ENCODE data around the gene GBP1. TPM values are rescaled to one million over a fixed set of nuclear protein-coding genes. Genes with fewer than 3 reads are reported as not detected.

Gene GBP1
- total and polyA plus RNA-seq, 2 of the 4 experiments (the other 2 are of a cell fraction), result 39.3 to 118 TPM

GRCh38 chr1:89064632-89065031 lies 376 bp downstream of the GBP1 start:
- dilution Hi-C loops (cut with HindIII; ENCODE audit: low sequenced_read_pairs, unreplicated experiment) (no loop called here), intact Hi-C loops (cut with micrococcal nuclease) (loop anchor here (1.0 to 2.0 kb wide), 2 partner anchors 42 to 64 kb away; partner anchors contain the start of gene GBP3), in situ Hi-C loops (cut with MboI; ENCODE audit: low sequenced_read_pairs) (no loop called here)
- ChIA-PET CTCF (interaction anchor here (0.8 to 1.3 kb wide), 2 partner anchors 23 to 80 kb away, joined by 4 to 5 read pairs; no protein-coding TSS in a partner anchor), POLR2A (ENCODE audit: unreplicated experiment) (interaction anchor here (0.9 to 1.2 kb wide), 6 partner anchors 8 to 80 kb away, joined by 3 to 6 read pairs (median 4); partner anchors contain the start of gene GBP2)
- BruUV-seq (replicated peaks), result no TSS peak
- Histone ChIP-seq H2BK20ac (ENCODE audit: low read depth, low read length) (peak overlapping the region; percentile 70; the same call in 1 of the 2 replicates), H3K27me3 (ENCODE audit: control insufficient read depth, insufficient read depth, low read length) (no peaks in the 10 kb centered on the region), H3K9me1 (ENCODE audit: insufficient read depth, low read length) (peaks cover 3% of the 10 kb centered on the region; the same call in 1 of the 2 replicates), H4K8ac (ENCODE audit: low read depth in 2 of 2, low read length in 2 of 2) (peak overlapping the region; percentile 75 to 78), H3K23ac (ENCODE audit: low read depth, low read length) (peak overlapping the region; percentile 87), H2AK5ac (ENCODE audit: low read depth, low read length) (peak overlapping the region; percentile 69), H3K4ac (ENCODE audit: low read depth, low read length) (peak overlapping the region; percentile 62), H3K79me1 (ENCODE audit: low read depth in 1 of 2, low read length in 2 of 2) (peaks cover 2 to 14% of the 10 kb centered on the region in 2 experiments; a peak in 2 of 4 replicates), H2AK9ac (replicated peaks; ENCODE audit: low read depth, low read length, poor library complexity) (no peak overlapping the region), H3K27ac (ENCODE audit: insufficient read depth, low read length) (peak overlapping the region; percentile 84), H2AFZ (replicated peaks; ENCODE audit: low read length, poor library complexity) (peak overlapping the region; percentile 72), H3K4me1 (ENCODE audit: control insufficient read depth, insufficient read depth, low read length) (peaks cover 5% of the 10 kb centered on the region), H3K56ac (ENCODE audit: extremely low read depth, insufficient read depth, low read length) (peak overlapping the region; percentile 99), H2BK5ac (ENCODE audit: low read depth, low read length, poor library complexity, severe bottlenecking) (peak overlapping the region; percentile 87), H3K4me3 (ENCODE audit: insufficient read depth, low read depth, low read length) (peak overlapping the region; percentile 98), H3K9me3 (ENCODE audit: control insufficient read depth, insufficient read depth, low read length) (no peaks in the 10 kb centered on the region), H4K5ac (ENCODE audit: low read depth, low read length) (peak overlapping the region; percentile 91), H3K36me3 (ENCODE audit: control insufficient read depth, insufficient read depth, low read length) (peaks cover 6% of the 10 kb centered on the region), H3K9ac (ENCODE audit: low read depth, low read length) (peak overlapping the region; percentile 96), H3K18ac (ENCODE audit: low read depth, low read length) (peak overlapping the region; percentile 98), H3K14ac (replicated peaks; ENCODE audit: low read depth, low read length) (peak overlapping the region; percentile 81), H2BK15ac (ENCODE audit: low read depth, low read length) (peak overlapping the region; percentile 90; the same call in 2 of the 3 replicates), H4K20me1 (ENCODE audit: insufficient read depth, low read length) (no peaks in the 10 kb centered on the region), H2BK120ac (ENCODE audit: low read depth, low read length) (peak overlapping the region; percentile 81), H4K91ac (ENCODE audit: insufficient read depth, low read depth, low read length) (peak overlapping the region; percentile 63), H3K4me2 (ENCODE audit: low read depth, low read length) (peak overlapping the region; percentile 99)
- 0% methylated on average over 1 of the region's 4 CpGs; no CpG with 5 or more reads in 1 of the 2 experiments for WGBS, 2 experiments (ENCODE audit: extremely low coverage in 2 of 2, insufficient read length in 1 of 2)
- TF ChIP-seq SMC3 (IDR thresholded peaks at IDR 0.05; ENCODE audit: low read depth, low read length) (no peak), RAD21 (IDR thresholded peaks at IDR 0.05; ENCODE audit: low read length) (no peak), FOS (IDR thresholded peaks at IDR 0.05; ENCODE audit: low read depth, low read length) (no peak), MAZ (IDR thresholded peaks at IDR 0.05; ENCODE audit: borderline replicate concordance, low read depth, low read length) (no peak), CHD1 (IDR thresholded peaks at IDR 0.05; ENCODE audit: low read depth, low read length) (no peak), MAFK (IDR thresholded peaks at IDR 0.05; ENCODE audit: low read depth, low read length) (no peak), BHLHE40 (IDR thresholded peaks at IDR 0.05; ENCODE audit: low read depth, low read length) (no peak), POLR2A (IDR thresholded peaks at IDR 0.05; ENCODE audit: low read depth, low read length) (no peak), MXI1 (IDR thresholded peaks at IDR 0.05; ENCODE audit: borderline replicate concordance, low read depth, low read length) (no peak), NFE2L2 (IDR thresholded peaks at IDR 0.05; ENCODE audit: low read depth, low read length) (no peak), CTCF (conservative IDR thresholded peaks at IDR 0.05; ENCODE audit: low read depth, low read length) (no peak), RCOR1 (IDR thresholded peaks at IDR 0.05; ENCODE audit: insufficient replicate concordance, low read length) (no peak), CEBPB (IDR thresholded peaks at IDR 0.05; ENCODE audit: low read depth, low read length) (no peak)
- ATAC-seq (ENCODE audit: low read depth), result peak; percentile 55
- DNase-seq, result peak; percentile 16

Data from IMR-90 (cell line).